HG03521 (cell line): ENCODE measurements around the gene SLC27A3.

Experiments used
- ATAC-seq: cut with Tn5 transposase; IDR thresholded peaks from one replicate; pipeline ENCODE4 v1.9.1; 2021; ENCODE audit warnings: mild to moderate bottlenecking, moderate library complexity; ENCODE audit not compliant: unreplicated experiment

Gene SLC27A3

GRCh38 chr1:153774780-153775457 lies at the start of gene SLC27A3:
Gene SLC27A3 (plus strand): TSS chr1:153775407. CDS start chr1:153775498, 91 bp downstream.
- peak; percentile 18 for ATAC-seq

GRCh38 chr1:153727463-153728304 lies 47.5 kb upstream of the SLC27A3 start, which contains the start of gene INTS3:
Gene INTS3 (plus strand): TSS chr1:153728050. CDS start chr1:153728635, 585 bp downstream.
- ATAC-seq, result peak; percentile 97

GRCh38 chr1:153728305-153729066 lies 46.7 kb upstream of the SLC27A3 start:
- ATAC-seq, result no peak

- ATAC-seq, result no peak
These were observed 44.7 kb upstream of the SLC27A3 start for GRCh38 chr1:153730468-153730988.

GRCh38 chr1:153733970-153734369 lies 41.2 kb upstream of the SLC27A3 start:
- no peak for ATAC-seq

GRCh38 chr1:153734396-153735089 lies 40.7 kb upstream of the SLC27A3 start:
- no peak for ATAC-seq

- ATAC-seq, result no peak
These were observed 40.2 kb upstream of the SLC27A3 start for GRCh38 chr1:153735090-153735420.

GRCh38 chr1:153741986-153742385 lies 33.2 kb upstream of the SLC27A3 start:
- ATAC-seq, result no peak

- no peak for ATAC-seq
These were observed 32.6 kb upstream of the SLC27A3 start for GRCh38 chr1:153742411-153743142.

- no peak for ATAC-seq
These were observed 29.8 kb upstream of the SLC27A3 start for GRCh38 chr1:153745417-153745816.

- ATAC-seq, result no peak
These were observed 29.0 kb upstream of the SLC27A3 start for GRCh38 chr1:153746174-153746573.

GRCh38 chr1:153748903-153749302 lies 26.3 kb upstream of the SLC27A3 start:
- ATAC-seq, result no peak

- ATAC-seq, result peak; percentile 86
These were observed 25.7 kb upstream of the SLC27A3 start for GRCh38 chr1:153749408-153750005.

GRCh38 chr1:153750026-153750995 lies 24.9 kb upstream of the SLC27A3 start:
- no peak for ATAC-seq

- no peak for ATAC-seq
These were observed 23.1 kb upstream of the SLC27A3 start for GRCh38 chr1:153752072-153752471.

- ATAC-seq, result no peak
These were observed 22.5 kb upstream of the SLC27A3 start for GRCh38 chr1:153752571-153753195.

- ATAC-seq, result no peak
These were observed 20.9 kb upstream of the SLC27A3 start for GRCh38 chr1:153754266-153754665.

- ATAC-seq, result no peak
These were observed 14.8 kb upstream of the SLC27A3 start for GRCh38 chr1:153760440-153760839.
